BE2C (cell line): Measurements from ENCODE around the gene CRIM1.

Experiments used
- DNase-seq: peaks from one replicate; pipeline ENCODE4 v3.0.0-alpha.2; 2020
- H3K27me3 ChIP-seq: fragments of 250-450 bp; sonication (Bioruptor Pico); 2 replicates; pipeline ENCODE4 v1.5.1; 2020; ENCODE audit warnings: mild to moderate bottlenecking
- H3K36me3 ChIP-seq: fragments of 250-450 bp; sonication (Bioruptor Pico); 2 replicates; pipeline ENCODE4 v1.5.1; 2020; ENCODE audit warnings: mild to moderate bottlenecking
- H3K4me1 ChIP-seq: fragments of 250-450 bp; sonication (Bioruptor Pico); 2 replicates; pipeline ENCODE4 v1.5.1; 2020
- H3K4me3 ChIP-seq: 2 replicates; pipeline ENCODE4 v1.5.1; 2011; ENCODE audit warnings: low read depth, low read length
- H3K9me3 ChIP-seq: fragments of 250-450 bp; sonication (Bioruptor Pico); 2 replicates; pipeline ENCODE4 v1.5.1; 2020
- TF ChIP-seq, protein P1 (sequence below): IDR thresholded peaks from 2 replicates; pipeline ENCODE4 v1.5.1; 2012; ENCODE audit warnings: mild to moderate bottlenecking, low read depth, low read length

The CRIM1 gene

DNA sequence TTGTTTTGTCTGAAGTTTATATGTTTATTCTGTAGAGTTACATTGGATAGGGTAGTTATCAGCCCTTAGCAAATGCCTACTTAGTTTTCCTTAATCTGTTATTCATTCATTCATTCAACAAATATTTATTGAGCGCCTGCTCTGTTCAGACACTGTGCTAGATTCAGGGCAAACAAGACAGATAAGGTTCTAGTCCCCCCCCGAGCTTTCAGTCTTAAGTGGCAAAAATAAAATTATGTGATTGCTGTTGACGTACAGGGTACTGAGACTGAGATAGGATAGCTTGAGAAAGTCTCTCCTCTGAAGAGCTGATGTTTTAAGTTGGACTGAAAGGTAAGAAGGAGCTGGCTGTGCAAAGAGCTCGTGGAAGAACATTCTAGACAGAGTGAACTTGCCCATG is 58.7 kb downstream of the CRIM1 start:
- TF ChIP-seq, protein P1, sequence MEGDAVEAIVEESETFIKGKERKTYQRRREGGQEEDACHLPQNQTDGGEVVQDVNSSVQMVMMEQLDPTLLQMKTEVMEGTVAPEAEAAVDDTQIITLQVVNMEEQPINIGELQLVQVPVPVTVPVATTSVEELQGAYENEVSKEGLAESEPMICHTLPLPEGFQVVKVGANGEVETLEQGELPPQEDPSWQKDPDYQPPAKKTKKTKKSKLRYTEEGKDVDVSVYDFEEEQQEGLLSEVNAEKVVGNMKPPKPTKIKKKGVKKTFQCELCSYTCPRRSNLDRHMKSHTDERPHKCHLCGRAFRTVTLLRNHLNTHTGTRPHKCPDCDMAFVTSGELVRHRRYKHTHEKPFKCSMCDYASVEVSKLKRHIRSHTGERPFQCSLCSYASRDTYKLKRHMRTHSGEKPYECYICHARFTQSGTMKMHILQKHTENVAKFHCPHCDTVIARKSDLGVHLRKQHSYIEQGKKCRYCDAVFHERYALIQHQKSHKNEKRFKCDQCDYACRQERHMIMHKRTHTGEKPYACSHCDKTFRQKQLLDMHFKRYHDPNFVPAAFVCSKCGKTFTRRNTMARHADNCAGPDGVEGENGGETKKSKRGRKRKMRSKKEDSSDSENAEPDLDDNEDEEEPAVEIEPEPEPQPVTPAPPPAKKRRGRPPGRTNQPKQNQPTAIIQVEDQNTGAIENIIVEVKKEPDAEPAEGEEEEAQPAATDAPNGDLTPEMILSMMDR = no peak
- no peaks in the 10 kb centered on the region for H3K27me3 ChIP-seq
- DNase-seq = no peak
- H3K4me1 ChIP-seq = no peaks in the 10 kb centered on the region
- H3K36me3 ChIP-seq = no peaks in the 10 kb centered on the region
- H3K9me3 ChIP-seq = no peaks in the 10 kb centered on the region
- no peak overlapping the region for H3K4me3 ChIP-seq

- TF ChIP-seq, protein P1 = no peak
- DNase-seq = no peak
- H3K9me3 ChIP-seq = no peaks in the 10 kb centered on the region
- H3K4me1 ChIP-seq = no peaks in the 10 kb centered on the region
- H3K27me3 ChIP-seq = no peaks in the 10 kb centered on the region
- H3K36me3 ChIP-seq = no peaks in the 10 kb centered on the region
- no peak overlapping the region for H3K4me3 ChIP-seq
Measured at GRCh38 chr2:36415381-36416022, 59.9 kb downstream of the CRIM1 start.

- TF ChIP-seq, protein P1 = no peak
Measured at GRCh38 chr2:36416370-36417165, 61.0 kb downstream of the CRIM1 start.

DNA sequence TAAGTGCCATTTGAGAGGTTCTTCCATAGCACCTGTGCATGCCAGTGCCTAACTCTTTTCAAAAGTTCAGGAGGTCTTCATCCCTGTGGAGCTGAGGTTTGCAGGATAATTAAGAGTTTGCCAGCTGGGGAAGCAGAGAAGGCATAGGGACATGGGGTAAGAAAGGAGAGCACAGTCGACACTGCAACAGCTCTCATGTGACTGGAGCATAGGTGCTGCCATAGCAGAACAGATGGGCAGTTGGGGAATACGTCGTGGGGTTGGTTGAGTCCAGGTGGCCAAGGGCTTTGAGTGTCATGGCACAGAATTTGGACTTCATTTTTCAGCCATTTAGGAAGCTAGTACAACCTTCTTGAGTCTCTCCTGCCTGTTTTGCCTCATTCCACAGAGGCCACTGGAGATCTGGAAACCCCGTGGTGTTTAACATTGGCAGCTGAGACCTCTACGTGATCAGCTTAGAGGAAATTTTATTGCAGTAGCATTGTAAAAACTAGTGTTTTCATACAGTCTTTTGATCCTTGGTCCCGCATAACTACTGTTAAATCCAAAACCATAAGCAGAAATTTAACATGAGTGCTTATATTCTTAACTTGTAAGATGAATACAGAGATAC is 65.1 kb downstream of the CRIM1 start:
- H3K36me3 ChIP-seq = no peaks in the 10 kb centered on the region
- H3K9me3 ChIP-seq = no peaks in the 10 kb centered on the region
- no peaks in the 10 kb centered on the region for H3K27me3 ChIP-seq
- TF ChIP-seq, protein P1 = no peak
- H3K4me3 ChIP-seq = no peak overlapping the region
- no peak for DNase-seq
- no peaks in the 10 kb centered on the region for H3K4me1 ChIP-seq

More at GRCh38 chr2:36416370-36417165, 61.0 kb downstream of the CRIM1 start:
- no peaks in the 10 kb centered on the region for H3K36me3 ChIP-seq
- no peaks in the 10 kb centered on the region for H3K4me1 ChIP-seq
- DNase-seq = no peak
- no peaks in the 10 kb centered on the region for H3K27me3 ChIP-seq
- no peak overlapping the region for H3K4me3 ChIP-seq
- no peaks in the 10 kb centered on the region for H3K9me3 ChIP-seq

GRCh38 chr2:36421379-36421778 is 65.8 kb downstream of the CRIM1 start:
- Histone ChIP-seq H3K4me3 (no peak overlapping the region), H3K4me1 (no peaks in the 10 kb centered on the region), H3K27me3 (no peaks in the 10 kb centered on the region), H3K9me3 (no peaks in the 10 kb centered on the region), H3K36me3 (no peaks in the 10 kb centered on the region)
- no peak for DNase-seq
- TF ChIP-seq, protein P1 = no peak

GRCh38 chr2:36423172-36423571 is 67.6 kb downstream of the CRIM1 start:
- TF ChIP-seq, protein P1 = no peak
- no peaks in the 10 kb centered on the region for H3K4me1 ChIP-seq
- H3K27me3 ChIP-seq = no peaks in the 10 kb centered on the region
- H3K9me3 ChIP-seq = no peaks in the 10 kb centered on the region
- H3K4me3 ChIP-seq = no peak overlapping the region
- no peak for DNase-seq
- H3K36me3 ChIP-seq = no peaks in the 10 kb centered on the region
